ENCODE measurements around the gene SYNE2. TPM values are rescaled to one million over a fixed set of nuclear protein-coding genes. Genes with fewer than 3 reads are reported as not detected.

Gene SYNE2
- total RNA-seq, 4 donors from 2014 or later: 65.8 to 174 (median 126) TPM

DNA sequence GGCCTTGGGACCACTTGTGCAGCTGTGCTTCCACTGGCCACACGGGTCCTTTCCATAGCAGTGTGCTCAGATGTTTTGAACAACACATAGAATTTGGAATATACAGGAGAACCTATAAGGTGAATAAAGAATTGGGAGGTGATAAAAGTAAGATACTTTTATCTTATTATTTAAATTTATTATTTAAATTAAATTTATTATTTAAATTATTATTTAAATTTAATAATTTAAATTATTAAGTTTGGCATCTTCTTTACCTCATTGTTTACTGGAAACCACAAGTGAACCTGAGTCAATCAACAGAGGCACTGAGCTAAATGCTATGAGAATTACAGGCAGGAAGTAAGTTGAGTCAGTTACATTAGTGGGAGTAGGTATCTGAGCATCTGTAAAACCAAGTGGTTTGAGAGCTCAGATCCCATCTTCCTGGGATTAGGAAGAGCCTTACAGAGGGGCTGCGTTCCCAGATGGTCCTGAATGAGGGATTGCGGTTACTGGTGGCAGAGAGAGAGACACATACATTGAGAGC is 338.2 kb downstream of the SYNE2 start:
- ATAC-seq: no peak
- no peak overlapping the region for H3K27ac ChIP-seq
- H3K9me3 ChIP-seq: no peaks in the 10 kb centered on the region
- WGBS, 2 donors (ENCODE audit: low coverage in 1 of 2): 88% methylated on average over 1 to 3 of the region's 3 CpGs
- H3K27me3 ChIP-seq: no peaks in the 10 kb centered on the region
- no peak overlapping the region for H3K4me3 ChIP-seq
- peaks cover 0 to 3% (median 0%) of the 10 kb centered on the region in 3 donors for H3K4me1 ChIP-seq
- TF ChIP-seq POLR2AphosphoS5 (IDR thresholded peaks at IDR 0.05) (no peak), POLR2A (IDR thresholded peaks at IDR 0.05) (no peak), EP300 (IDR thresholded peaks at IDR 0.05) (no peak)
- TF ChIP-seq, protein P1, sequence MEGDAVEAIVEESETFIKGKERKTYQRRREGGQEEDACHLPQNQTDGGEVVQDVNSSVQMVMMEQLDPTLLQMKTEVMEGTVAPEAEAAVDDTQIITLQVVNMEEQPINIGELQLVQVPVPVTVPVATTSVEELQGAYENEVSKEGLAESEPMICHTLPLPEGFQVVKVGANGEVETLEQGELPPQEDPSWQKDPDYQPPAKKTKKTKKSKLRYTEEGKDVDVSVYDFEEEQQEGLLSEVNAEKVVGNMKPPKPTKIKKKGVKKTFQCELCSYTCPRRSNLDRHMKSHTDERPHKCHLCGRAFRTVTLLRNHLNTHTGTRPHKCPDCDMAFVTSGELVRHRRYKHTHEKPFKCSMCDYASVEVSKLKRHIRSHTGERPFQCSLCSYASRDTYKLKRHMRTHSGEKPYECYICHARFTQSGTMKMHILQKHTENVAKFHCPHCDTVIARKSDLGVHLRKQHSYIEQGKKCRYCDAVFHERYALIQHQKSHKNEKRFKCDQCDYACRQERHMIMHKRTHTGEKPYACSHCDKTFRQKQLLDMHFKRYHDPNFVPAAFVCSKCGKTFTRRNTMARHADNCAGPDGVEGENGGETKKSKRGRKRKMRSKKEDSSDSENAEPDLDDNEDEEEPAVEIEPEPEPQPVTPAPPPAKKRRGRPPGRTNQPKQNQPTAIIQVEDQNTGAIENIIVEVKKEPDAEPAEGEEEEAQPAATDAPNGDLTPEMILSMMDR (IDR thresholded peaks at IDR 0.05): no peak
- H3K36me3 ChIP-seq: peaks cover 0 to 50% of the 10 kb centered on the region in 2 donors

DNA sequence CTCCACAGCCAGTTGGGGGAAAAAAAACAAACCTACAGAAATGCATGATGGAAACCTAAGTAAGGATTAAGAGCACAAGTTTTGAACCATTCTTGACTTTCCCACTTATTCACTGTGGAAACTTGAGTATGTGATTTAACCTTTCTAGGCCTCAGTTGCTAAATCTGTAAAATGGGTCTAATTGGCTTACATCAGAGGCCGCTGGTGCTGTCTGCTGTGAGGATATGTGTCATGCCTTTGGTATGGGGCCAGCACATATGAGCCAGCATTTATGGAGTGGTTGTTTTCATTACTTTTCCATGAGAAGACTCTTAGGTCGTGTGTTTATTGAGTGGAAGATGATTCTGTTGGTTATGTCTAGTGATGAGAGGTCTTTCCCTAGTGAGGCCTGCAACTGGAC is 339.0 kb downstream of the SYNE2 start:
- H3K27ac ChIP-seq: no peak overlapping the region
- no peaks in the 10 kb centered on the region for H3K9me3 ChIP-seq
- H3K27me3 ChIP-seq: no peaks in the 10 kb centered on the region
- no peak for ATAC-seq
- no peak overlapping the region for H3K4me3 ChIP-seq
- TF ChIP-seq, protein P1 (IDR thresholded peaks at IDR 0.05): no peak
- TF ChIP-seq POLR2AphosphoS5 (IDR thresholded peaks at IDR 0.05) (no peak), POLR2A (IDR thresholded peaks at IDR 0.05) (no peak), EP300 (IDR thresholded peaks at IDR 0.05) (no peak)
- peaks cover 0 to 43% of the 10 kb centered on the region in 2 donors for H3K36me3 ChIP-seq
- peaks cover 0 to 10% (median 4%) of the 10 kb centered on the region in 3 donors for H3K4me1 ChIP-seq
- WGBS, 2 donors (ENCODE audit: low coverage in 1 of 2): 60 to 86% methylated on average over 1 to 2 of the region's 2 CpGs

DNA sequence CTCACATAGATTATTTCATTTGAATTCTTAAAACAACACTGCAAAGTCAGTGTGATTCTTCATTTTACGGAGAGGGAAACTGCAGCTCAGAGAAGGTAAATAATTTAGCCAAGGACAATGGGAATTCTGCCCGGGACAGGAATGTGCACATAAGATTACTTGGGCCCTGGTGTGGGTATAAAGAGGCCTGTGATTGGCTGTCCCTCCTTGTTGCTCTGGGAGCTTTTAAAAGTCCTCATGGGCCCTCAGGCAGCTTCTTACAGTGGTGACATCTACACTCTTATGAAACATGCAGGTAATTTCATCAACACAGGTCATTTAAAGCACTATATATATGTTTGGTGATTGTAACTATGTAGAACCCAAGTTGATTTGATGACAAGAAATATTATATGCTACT is 341.0 kb downstream of the SYNE2 start:
- ATAC-seq: no peak
- Histone ChIP-seq H3K9me3 (no peaks in the 10 kb centered on the region), H3K27me3 (no peaks in the 10 kb centered on the region), H3K4me3 (no peak overlapping the region), H3K27ac (no peak overlapping the region), H3K36me3 (peaks cover 0 to 31% of the 10 kb centered on the region in 2 donors), H3K4me1 (peaks cover 0 to 18% (median 9%) of the 10 kb centered on the region in 3 donors)
- TF ChIP-seq EP300 (IDR thresholded peaks at IDR 0.05) (no peak), POLR2AphosphoS5 (IDR thresholded peaks at IDR 0.05) (no peak), POLR2A (IDR thresholded peaks at IDR 0.05) (no peak)
- TF ChIP-seq, protein P1 (IDR thresholded peaks at IDR 0.05): no peak
- 85 to 94% methylated on average over 2 of the region's 2 CpGs for WGBS, 2 donors (ENCODE audit: low coverage in 1 of 2)

DNA sequence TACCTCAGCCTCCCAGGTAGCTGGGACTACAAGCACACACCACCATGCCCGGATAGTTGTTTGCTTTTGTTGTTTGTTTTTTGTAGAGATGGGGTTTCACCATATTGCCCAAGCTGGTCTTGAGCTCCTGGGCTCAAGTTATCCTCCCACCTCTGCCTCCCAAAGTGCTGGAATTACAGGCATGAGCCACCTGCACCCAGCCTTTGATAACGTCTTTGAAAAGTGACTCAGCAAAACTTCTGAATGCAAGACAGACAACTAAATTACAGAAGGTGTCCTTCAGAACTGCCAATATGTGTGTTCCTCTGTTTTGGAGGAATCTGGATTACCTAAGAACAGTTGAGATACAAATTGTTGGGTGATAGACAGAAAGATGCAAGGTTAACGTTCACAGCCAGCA is 341.6 kb downstream of the SYNE2 start:
- H3K4me3 ChIP-seq: no peak overlapping the region
- H3K36me3 ChIP-seq: peaks cover 0 to 26% of the 10 kb centered on the region in 2 donors
- no peaks in the 10 kb centered on the region for H3K9me3 ChIP-seq
- TF ChIP-seq EP300 (IDR thresholded peaks at IDR 0.05) (no peak), POLR2AphosphoS5 (IDR thresholded peaks at IDR 0.05) (no peak), POLR2A (IDR thresholded peaks at IDR 0.05) (no peak)
- TF ChIP-seq, protein P1 (IDR thresholded peaks at IDR 0.05): no peak
- ATAC-seq: no peak
- H3K27ac ChIP-seq: no peak overlapping the region
- H3K27me3 ChIP-seq: no peaks in the 10 kb centered on the region
- 74 to 83% methylated on average over 2 to 3 of the region's 3 CpGs for WGBS, 2 donors (ENCODE audit: low coverage in 1 of 2)
- H3K4me1 ChIP-seq: peaks cover 0 to 18% (median 9%) of the 10 kb centered on the region in 3 donors

DNA sequence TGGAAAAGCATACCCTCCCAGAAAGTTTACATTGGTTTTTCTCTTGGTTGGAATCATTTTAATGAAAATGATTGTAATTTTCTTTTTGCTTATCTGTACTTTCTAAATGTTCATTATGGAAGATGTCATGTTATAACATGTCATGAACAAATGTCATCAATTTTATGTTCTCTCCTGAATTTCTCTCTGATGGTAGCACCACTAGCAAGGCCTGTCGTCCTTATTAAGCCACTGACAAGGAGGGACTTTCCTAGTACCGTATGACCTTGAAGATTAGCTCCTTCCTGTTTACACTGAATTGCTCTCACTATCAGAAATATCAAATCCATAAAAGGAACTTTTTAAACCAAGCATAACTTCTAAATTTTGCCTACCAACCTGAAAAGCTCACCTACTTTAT is 342.4 kb downstream of the SYNE2 start:
- H3K27me3 ChIP-seq: no peaks in the 10 kb centered on the region
- H3K36me3 ChIP-seq: peaks cover 0 to 18% of the 10 kb centered on the region in 2 donors
- no peaks in the 10 kb centered on the region for H3K9me3 ChIP-seq
- no peak overlapping the region for H3K27ac ChIP-seq
- no peak overlapping the region for H3K4me3 ChIP-seq
- peaks cover 0 to 18% (median 9%) of the 10 kb centered on the region in 3 donors for H3K4me1 ChIP-seq
- ATAC-seq: no peak
- WGBS, 2 donors (ENCODE audit: low coverage in 1 of 2): 40 to 46% methylated on average over 2 of the region's 2 CpGs
- TF ChIP-seq POLR2AphosphoS5 (IDR thresholded peaks at IDR 0.05): no peak
- TF ChIP-seq, protein P1 (IDR thresholded peaks at IDR 0.05): no peak
- TF ChIP-seq POLR2A (IDR thresholded peaks at IDR 0.05): no peak
- no peak for TF ChIP-seq EP300 (IDR thresholded peaks at IDR 0.05)

All from gastroesophageal sphincter (tissue), 4 donors.